ENCODE results near the gene PTPRO.

GRCh38 chr12:15646581-15646980 is 324.3 kb downstream of the PTPRO start:
- TF ChIP-seq EZH2 (IDR thresholded peaks at IDR 0.05; ENCODE audit: borderline replicate concordance, low read depth, low read length, poor library complexity, severe bottlenecking): no peak
- TF ChIP-seq, protein P1, sequence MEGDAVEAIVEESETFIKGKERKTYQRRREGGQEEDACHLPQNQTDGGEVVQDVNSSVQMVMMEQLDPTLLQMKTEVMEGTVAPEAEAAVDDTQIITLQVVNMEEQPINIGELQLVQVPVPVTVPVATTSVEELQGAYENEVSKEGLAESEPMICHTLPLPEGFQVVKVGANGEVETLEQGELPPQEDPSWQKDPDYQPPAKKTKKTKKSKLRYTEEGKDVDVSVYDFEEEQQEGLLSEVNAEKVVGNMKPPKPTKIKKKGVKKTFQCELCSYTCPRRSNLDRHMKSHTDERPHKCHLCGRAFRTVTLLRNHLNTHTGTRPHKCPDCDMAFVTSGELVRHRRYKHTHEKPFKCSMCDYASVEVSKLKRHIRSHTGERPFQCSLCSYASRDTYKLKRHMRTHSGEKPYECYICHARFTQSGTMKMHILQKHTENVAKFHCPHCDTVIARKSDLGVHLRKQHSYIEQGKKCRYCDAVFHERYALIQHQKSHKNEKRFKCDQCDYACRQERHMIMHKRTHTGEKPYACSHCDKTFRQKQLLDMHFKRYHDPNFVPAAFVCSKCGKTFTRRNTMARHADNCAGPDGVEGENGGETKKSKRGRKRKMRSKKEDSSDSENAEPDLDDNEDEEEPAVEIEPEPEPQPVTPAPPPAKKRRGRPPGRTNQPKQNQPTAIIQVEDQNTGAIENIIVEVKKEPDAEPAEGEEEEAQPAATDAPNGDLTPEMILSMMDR (conservative IDR thresholded peaks at IDR 0.05; ENCODE audit: low read depth, low read length): no peak

Measured in A673 (cell line).